Forelimb muscle (tissue), 1 donor: ENCODE data around the gene MYL5. TPM values are rescaled to one million over a fixed set of nuclear protein-coding genes. Genes with fewer than 3 reads are reported as not detected.
"Not testable (repeated sequence)": the region's sequence is repeated elsewhere in the genome, so short reads cannot be mapped to it uniquely, and the experiment has no call there.

Experiments used
- DNase-seq: peaks from one replicate; pipeline ENCODE4 v3.0.0-alpha.2; 2013; ENCODE audit warnings: low read depth
- polyA plus RNA-seq: library from polyadenylated mRNA; unstranded; fragments of 120-200 nt; gene quantifications from one replicate; pipeline ENCODE4 v1.2.1, GENCODE V29; 2013; ENCODE audit not compliant: insufficient read length

The MYL5 gene
- polyA plus RNA-seq, 1 donor, result 1,014 TPM

DNA sequence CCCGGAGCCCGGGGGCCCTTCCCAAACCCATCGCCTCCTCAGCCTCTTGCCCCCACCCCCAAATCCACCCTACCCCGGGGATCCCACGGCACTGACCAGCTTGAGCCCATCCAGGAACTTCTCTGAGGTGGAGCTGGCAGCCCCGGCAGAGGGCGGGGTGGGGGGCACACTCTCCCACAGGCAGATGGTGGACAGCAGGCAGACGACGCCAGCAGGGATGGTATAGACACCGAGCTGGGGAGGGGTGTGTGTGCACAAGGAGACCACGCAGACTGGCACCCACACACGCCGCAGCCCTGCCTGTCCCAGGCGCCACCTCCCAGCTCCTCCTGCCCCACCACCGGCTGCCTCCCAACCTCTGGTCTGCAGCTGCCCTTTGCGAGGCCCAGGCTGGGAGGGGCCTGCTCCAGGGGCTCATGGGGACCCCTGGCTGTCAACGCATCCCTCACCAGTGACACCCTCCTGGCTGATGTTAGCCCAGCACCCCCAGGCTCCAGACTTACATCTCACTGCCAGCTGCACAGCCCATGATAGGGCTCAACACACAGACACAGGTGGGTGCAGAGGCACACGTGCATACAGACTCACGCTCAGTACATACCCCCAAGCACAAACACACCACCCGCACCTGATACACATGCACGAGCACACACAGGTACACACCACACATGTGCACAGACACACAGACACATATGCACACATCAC, 10.4 kb downstream of the MYL5 start:
- DNase-seq, result no peak

DNA sequence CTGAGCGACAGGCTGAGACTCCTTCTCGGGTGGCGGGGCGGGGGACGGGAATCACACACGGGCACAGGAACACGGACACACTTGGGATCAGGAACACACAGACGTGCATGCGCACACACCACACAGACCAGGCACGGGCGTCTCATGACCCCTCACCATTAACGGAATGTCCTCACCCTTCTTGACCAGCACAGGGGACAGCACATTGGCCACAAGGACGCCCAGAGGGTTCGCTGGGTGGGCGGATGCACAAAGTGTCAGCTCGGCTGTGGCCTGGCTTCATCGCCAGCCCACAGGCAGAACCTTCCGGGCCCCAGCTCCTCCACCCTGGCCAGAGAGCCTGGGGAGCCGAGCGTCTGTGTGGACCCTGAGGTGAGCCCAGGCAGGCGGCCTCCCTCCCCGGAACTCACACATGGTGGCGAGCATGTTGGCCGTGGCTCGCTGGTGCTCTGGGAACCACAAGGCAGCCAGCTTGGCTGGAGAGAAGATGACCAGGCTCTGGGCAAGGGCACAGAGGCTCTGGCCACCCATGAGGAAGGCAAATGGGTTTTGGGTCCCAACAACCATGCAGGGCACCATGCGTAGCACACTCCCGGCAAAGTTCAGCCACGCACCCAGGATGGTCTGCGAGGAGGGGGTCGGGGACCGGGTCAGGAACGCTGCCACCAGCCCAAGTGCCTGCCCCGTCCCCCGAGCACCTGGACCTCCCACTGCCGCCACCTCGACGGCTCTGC, 11.5 kb downstream of the MYL5 start:
- no peak for DNase-seq

DNA sequence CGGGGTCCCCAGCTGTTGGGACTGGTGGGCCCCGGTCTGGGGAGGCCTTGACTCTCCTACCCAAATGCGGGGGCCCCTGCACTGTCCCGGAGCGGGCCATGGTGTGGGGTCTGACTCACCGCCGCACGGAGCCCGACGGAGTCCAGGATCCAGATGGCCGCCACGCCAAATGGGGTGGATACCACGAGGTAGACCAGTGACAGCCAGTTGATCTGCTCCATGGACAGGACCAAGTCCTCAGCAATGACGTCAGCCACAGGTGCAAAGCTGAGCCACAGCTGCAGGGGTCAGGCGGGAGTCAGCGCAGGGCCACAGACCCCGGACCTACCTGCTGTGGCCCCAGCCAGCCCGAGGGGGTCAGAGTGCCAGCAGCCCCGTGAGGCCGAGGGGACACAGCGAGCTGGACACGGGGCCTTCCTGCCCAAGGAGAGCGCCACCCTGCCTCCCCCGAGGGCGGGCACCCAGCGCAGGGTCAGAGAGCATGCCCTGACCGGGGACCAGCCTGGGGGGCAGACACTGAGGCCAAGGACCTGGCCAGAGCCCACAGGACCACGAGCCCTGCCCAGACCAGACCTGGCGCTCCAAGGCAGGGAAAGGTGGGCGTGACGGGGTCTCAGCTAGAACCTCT, 12.2 kb downstream of the MYL5 start:
- no peak for DNase-seq

DNA sequence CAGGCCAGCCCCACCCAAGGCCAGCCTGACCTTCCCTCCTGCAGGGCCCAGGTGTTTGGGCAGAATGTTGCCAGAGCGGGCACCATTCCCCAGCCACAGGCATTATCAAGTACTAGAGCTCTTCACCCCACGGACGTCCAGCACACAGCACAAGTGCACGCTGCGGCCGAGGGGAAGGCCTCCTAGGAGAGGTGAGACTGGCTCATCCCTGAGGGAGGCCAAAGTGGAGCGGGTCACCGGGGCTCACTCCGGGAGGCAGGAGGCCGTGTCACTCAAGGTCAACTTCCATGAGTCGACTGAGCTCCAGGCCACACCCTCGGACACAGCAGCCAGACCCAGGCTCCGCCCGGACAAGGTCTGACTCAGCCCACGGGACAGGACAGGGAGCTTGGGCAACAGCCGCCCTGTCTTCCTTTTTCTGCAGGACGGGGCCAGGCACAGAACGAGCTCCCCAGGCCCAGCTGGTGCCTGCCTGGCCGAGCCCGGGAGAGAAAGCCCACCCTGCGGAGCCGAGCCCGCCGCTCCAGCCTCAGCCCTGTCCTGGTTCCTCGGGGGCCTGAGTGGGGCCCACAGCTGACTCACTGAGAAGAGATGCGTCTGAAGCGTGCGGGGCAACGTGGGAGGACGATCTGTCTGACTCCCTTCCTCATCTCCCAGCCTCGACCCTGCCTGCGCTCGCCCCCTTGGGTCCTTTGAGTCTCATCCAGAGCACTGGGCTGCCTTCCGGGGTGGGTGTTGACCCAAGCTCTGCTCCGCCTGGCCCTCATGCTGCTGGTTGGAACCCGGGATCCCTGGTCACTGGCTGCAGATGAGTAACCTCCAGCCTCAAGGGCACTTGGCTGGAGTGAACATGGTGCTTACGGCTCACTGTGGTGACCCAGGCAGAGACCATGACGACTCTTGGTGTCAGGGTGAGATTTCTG, 13.0 kb downstream of the MYL5 start:
- no peak for DNase-seq

DNA sequence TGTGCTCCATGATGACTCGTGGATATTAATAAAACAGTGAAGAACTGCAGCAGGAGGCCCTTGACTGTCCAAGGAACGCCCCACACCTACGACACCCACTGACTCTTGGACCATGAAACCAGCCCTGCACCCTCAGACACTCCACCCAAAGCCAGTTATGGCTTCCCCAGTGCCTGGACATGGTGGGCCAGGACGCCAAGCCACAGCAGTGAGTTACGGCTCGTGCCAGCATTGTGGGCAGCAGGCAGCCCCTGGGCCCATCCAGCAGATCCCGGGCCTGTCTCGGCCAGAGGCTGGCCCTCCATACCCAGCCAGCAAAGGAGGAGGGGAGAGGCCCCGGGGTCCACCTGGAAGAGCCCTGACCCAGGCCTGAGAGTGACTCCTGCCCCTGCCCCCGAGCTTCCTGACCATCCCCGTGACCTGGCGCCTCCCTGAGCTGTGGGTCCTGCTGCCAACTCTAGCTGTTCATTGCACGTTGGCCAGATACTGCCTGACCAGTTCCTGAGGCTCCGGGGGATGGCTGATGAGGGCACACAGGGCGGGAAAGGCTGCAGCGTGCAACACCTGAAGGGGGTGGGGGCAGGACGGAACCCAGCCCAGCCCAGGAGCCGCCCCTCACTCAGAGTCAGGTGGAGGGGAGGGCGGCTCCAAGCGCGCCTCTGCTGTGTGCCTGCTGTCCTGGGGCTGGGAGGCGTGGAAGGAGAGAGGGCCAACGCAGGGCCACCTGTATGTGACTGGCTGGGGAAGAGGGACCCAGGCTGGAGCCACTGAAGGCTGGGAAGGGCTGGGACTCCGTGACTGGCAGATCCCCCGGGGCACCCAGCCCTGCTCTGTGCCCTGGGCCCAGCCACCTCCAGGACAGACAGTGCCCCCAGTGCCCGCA, 13.9 kb downstream of the MYL5 start:
- DNase-seq, result no peak

DNA sequence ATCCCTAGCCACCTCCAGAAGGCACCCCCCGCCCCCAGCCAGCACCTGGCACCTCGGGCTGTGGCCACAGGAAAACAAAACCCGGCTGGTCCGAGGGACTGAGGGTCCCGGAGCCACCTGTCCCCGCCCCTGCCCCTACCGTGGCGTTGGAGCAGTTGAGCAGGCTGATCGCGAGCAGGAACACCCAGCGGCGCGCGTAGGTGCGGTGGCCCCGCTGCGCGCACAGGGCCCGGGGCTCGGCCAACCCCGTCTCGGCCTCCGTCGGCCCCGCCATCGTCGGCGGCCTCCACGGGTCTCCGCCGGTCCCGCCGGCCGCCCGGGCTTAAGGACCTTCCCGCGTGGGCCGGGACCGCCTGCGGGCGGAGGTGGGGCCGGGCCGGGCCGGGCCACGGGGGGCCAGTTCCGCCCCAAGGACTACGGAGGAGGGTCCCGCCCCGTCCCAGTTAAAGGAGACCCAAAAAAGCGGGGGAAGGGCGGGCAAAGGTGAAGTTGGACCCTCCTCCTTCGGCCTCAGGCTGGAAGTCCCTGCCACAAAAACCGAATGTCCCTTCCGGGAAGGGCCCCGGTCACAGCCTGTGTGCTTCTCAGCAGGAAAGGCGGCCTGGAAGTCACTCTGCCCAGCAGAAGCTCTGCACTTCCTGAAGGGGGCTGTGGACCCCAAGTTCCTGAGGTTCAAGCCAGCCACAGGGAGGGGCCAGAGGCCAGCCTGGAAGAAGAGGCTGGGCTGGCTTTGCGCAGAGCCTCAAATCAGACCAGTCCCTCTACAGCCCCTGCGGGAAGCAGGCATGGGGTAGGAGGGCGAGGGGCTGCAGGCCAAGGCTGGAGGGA, 14.7 kb downstream of the MYL5 start, which contains the start of gene SLC49A3:
TSS of gene SLC49A3 (minus strand) at position 298 of the 828 bp plus-strand sequence. CDS start at position 274, 24 bp downstream.
- DNase-seq, result no peak

DNA sequence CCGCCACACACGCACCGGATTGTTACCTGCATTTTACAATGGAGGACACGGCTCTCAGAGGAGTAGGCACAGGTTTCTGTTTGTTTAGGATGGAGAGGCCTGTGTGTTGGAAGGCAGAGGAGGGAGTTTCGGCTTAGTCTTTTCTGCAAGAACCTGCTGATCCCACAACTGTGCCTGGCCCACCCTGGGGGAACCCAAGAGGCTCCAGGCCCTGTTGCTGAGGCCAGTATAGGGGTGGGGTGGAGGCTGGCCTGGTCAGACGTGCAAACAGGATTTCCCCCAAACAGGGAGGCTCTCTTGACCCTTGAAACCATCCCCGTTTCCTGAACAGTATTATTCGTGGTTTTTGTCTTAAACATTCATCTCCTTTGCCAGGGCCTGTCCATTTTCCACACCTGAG, 15.4 kb downstream of the MYL5 start:
- DNase-seq, result no peak

DNA sequence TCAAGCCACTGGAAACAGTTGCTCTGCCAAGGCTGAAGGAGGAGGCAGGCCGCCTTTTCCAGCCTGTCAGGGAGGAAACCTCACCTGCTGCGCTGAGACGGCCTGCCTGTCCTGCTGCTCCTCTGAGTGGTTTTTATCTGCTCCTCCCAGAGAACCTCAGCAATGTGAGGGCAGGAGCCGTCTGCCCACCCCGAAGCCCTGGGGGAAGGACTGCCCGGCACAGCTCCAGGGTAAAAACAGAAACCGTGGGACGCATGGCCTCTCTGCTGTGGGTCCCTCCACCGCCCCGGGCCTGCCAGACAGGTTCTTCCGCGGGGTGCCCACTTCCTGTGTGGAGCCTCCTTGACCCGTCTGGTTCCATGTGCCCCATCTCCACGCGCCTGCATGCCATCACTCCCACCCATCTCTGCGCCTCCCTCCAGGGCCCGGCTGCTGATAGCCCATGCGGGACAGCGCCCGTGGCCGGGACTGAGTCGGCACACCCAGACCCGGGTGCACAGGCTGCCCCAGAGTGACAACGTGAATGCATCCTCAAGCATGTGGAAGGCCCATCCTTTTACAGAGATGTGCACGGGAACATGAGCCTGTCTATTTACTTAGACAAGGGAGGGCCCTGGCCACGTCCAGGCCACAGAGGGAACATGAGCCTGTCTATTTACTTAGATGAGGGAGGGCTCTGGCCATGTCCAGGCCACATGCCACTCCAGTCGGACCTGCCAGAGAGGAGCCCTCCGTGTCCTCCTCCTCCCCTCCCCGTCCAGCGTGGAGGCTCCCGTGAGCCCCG, 18.6 kb downstream of the MYL5 start:
- DNase-seq, result no peak

DNA sequence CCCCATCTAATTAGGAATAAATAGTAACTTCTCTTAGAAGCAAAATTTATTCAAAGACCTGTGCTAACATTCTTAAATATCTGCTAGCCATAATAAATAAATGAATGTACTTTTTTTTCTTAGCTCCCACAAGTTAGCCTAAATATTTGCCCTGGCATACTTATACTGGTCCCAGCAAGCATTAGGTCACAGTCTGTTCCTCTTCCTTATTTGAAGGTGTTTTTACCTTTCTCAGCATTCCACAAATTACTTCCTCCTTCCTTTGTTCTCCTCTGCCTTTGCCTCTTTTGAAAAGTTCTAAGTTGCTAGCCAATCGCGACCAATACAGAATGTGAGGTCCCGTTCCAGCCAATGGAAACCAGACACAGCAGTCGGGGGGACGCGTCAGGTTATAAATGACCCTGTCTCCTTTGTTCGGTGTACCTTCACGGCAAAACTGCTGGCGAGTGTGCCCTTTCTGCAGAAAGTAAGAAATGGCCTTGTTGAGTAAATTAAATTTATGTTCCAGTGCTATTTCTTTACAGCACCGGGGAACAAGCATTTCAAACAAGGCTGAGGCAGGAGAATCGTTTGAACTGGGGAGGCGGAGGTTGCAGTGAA, 20.1 kb downstream of the MYL5 start:
- not testable (repeated sequence) for DNase-seq

DNA sequence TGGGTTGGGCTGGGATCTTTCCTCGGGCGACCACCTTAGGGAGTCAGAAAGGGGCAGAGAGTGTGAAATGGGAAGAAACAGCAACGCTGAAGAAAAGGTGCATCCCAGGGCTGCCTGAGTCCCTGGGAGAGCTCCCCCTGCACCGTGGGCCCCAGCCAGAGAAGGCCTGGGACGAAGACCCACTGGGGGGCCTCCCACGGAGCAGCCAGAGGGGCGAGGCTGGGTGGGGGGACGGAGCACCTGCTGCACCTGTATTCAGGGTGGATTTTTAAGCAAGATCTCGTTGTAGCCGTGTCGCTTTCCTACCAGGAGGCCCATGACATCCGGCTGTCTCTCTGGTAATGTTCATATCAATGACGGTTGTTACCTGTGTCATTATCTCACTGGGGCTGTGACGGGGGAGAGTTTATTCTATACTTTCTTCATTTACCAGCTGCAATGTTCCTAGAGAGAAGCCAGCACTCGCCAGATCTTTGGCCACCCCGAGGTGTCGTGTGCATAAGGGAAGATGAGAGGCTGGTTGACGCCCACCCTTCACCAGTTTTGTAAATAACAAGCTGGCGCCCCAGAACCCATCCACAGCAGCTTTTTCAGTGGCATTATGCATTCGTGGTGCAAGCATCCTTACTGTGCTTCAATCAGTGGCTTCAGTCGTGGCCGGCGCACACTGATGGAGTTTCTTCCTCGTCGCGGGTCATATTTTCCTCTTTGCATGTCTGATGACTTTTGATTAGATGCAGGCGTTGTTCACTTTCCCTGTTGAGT, 25.7 kb downstream of the MYL5 start:
- no peak for DNase-seq

DNA sequence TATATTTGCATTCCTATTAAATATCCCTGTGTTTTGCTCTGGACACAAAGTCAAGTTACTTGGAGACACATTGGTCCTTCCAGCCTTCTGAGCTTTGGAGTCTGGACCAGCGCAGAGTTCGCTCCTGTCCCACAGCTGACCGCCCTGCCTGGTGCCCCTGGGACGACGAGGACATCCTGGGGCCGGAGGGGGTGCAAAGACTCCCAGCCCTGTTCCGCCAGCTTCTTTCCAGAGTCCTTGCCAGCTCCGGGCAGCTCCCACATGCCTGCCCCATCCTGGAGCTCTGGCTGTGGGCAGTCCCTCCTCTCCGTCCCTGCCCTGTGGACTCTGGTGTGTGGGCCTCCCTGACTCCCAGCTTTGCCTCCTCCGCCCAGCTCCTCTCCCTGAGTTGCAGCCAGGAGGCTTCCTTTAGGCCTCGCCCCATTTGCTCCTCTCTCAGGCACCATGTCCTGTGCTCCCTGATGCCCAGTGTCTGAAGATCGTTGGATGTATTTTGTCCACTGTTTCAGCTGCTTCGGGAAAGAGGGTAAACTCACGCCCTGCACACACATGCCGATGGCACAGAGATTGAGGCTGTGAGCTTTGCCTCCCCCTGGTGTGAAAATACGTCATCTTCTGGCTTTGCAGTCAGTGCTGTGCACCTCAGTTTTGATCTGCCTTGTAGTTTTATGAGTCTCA, 26.4 kb downstream of the MYL5 start:
- no peak for DNase-seq

DNA sequence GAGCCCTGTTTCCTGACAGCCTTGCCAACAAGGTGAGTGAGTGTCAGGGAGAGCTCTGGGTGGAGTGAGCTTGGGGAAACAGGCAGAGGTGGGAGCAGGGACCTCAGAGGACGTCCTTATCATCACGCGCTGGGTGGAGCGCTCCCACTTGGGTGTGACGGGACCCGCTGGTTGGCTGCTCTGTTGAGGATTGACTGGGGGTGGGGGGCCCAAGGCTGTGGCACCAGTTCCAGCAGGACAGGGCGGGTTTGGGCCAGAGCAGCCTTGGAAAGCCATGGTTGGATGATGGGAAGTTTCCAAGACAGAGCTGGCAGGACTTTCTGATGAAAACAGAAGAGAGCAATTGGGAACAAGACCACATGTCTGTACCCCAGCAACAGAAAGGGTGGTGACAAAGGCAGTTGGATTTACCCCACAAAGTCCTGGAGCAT, 28.3 kb downstream of the MYL5 start:
- DNase-seq, result no peak

DNA sequence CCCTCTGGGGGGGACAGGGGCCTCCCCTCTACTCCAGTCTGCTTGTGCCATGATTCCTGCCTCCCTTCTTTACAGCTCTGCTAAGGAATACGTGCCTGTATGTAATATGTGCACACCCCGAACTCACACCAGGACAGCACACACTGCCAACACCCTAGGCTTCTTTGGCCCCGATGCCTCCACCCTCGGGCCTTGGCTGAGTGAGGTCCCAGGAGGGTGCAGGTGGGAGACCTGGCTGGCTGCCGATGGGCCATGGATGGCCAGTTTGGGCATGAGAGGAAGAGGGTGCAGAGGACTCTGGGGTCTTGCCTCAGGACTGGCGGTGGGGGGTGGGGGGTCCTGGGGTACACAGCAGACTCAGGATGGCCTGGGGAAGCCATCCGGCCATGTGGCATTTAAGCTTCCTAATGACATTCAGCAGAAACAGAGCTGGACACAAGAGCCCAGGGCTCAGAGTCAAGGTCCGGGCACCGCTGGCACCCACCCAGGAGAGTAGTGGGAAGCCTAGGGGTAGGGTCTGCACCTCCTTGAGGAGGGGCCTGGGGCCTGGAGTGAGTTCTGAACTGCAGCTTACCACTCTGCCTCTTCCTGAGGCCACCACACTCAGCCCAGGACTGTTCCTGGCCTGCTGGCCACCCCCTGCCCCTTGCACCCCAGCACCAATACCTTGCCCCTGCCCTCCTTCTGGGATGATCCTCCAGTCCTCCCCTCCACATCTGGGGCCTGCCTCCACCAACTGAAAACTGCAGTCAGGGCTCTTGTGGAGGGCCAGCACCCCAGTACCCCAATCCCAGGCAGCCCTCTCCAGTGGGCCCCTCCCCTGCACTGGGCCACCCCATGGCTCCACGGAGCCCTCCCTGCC, 29.2 kb downstream of the MYL5 start:
- no peak for DNase-seq

DNA sequence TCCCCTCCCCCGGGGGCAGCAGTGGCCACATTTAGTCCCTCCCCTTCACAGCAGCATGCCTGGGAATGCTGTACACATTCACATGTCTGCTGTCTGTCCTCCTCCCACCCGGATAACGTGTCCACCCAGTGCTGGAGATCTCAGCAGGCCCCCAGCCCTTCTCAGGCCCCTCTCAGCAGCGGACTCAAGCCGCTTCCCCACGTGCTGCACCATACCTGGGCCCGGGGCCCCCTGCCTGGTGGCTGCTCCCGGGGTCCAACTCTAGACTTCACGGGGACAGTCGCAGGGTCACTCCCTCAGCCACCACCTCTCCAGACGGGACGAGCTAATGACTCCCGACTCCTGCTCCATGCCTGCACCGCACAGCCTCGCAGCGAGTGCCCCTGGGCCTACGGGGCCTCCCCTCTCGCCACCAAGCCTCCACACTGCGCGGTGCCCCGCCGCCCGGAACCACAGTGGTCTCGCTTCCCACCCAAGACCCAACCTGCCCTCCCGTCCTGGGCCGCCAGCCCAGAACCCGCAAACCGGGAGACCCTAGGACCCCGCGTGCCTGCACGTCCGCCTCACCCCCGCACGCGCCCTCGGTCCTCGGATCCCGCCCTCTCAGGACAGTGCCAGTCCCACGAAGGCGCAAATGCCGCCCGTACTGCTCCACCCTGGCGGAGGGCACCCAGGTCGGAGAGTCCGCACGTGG, 30.0 kb downstream of the MYL5 start:
- DNase-seq, result no peak

DNA sequence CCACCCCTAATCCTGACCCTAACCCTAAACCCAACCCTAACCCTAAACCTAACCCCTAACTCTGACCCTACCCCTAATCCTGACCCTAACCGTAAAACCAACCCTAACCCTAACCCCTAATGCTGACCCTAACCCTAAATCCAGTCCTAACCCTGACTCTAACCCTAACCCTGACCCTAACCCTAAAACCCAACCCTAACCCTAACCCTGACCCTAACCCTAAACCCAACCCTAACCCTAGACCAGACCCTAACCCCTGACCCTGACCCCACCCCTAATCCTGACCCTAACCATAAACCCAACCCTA, 30.6 kb downstream of the MYL5 start:
- no peak for DNase-seq
